HCT116 (cell line): Measurements from ENCODE around the gene RAPH1. TPM values are rescaled to one million over a fixed set of nuclear protein-coding genes. Genes with fewer than 3 reads are reported as not detected.

Experiments
- ATAC-seq: fragments of 200-7000 bp; cut with Tn5 transposase; 2 replicates; pipeline ENCODE4 v1.9.1; 2020; ENCODE audit warnings: mild to moderate bottlenecking, moderate library complexity
- BruUV-seq: library from RNA; stranded (reverse); fragments of 400-500 nt; replicated peaks from 2 replicates; lab custom pipeline; 2021; lab: Mats Ljungman, UMichigan
- CTCF ChIA-PET: fragments of 300-600 bp; sonication (Branson Sonifier 250); formaldehyde crosslinking; loops from one replicate; lab custom pipeline; 2021; ENCODE audit warnings: antibody characterized with exemption; lab: Charles Lee
- POLR2A ChIA-PET: fragments of 300-600, 350-600 bp; sonication (Branson Sonifier 250); formaldehyde crosslinking; loops from one replicate; lab custom pipeline; 2021; ENCODE audit warnings: antibody characterized with exemption; lab: Charles Lee
- RAD21 ChIA-PET, 2 experiments: fragments of 300-600 bp; sonication (Branson Sonifier 250); formaldehyde crosslinking; loops; one replicate each; lab custom pipeline; 2023; ENCODE audit warnings: low total read pairs in 2 of 2; ENCODE audit not compliant: uncharacterized antibody in 2 of 2, unreplicated experiment in 2 of 2, low non-redundant PET in 1 of 2; lab: Charles Lee
- DNase-seq: peaks from one replicate; pipeline ENCODE4 v3.0.0-alpha.2; 2010; ENCODE audit warnings: low read depth, low spot score
- H2AFZ ChIP-seq: fragments of 200-600 bp; shearing (Covaris generic), sonication (generic); 2 replicates; pipeline ENCODE4 v1.6.1; 2017; ENCODE audit warnings: low read depth, mixed run types, mixed read lengths, antibody characterized with exemption, low read length; ENCODE audit not compliant: poor library complexity, severe bottlenecking
- H3K27ac ChIP-seq: 2 replicates; pipeline ENCODE4 v1.5.1; 2012; ENCODE audit warnings: low read depth, low read length
- H3K27me3 ChIP-seq: fragments of 200-600 bp; sonication (generic); 2 replicates; pipeline ENCODE4 v1.6.1; 2016; ENCODE audit warnings: mixed run types, low read length, mixed read lengths; ENCODE audit not compliant: insufficient read depth
- H3K36me3 ChIP-seq, 2 experiments: fragments of 200-500 bp in 1 of 2; fragments of 200-600 bp in 1 of 2; sonication (Bioruptor generic) in 1 of 2; sonication (generic) in 1 of 2; 2 replicates each; pipeline versions ENCODE4 v1.5.1 to v1.6.1; 2014 to 2016; ENCODE audit warnings: low read length in 2 of 2, inconsistent platforms in 1 of 2, mixed read lengths in 1 of 2, mixed run types in 1 of 2; ENCODE audit not compliant: insufficient read depth in 2 of 2, control insufficient read depth in 1 of 2
- H3K4me1 ChIP-seq, 2 experiments: fragments of 200-600 bp in 1 of 2; sonication (generic) in 1 of 2; 2 replicates each; pipeline versions ENCODE4 v1.5.1 to v1.6.1; 2012 to 2017; ENCODE audit warnings: low read length in 2 of 2, inconsistent platforms in 1 of 2, mild to moderate bottlenecking in 1 of 2, mixed read lengths in 1 of 2, mixed run types in 1 of 2, moderate library complexity in 1 of 2; ENCODE audit not compliant: insufficient read depth in 2 of 2, control insufficient read depth in 1 of 2
- H3K4me2 ChIP-seq: fragments of 200-600 bp; sonication (generic); 2 replicates; pipeline ENCODE4 v1.6.1; 2017; ENCODE audit warnings: mixed run types, low read length, mixed read lengths
- H3K4me3 ChIP-seq, 2 experiments: fragments of 200-600 bp in 1 of 2; sonication (generic) in 1 of 2; replicated peaks in 1 of 2; 2 replicates each; pipeline ENCODE4 v1.5.1; 2011 to 2016; ENCODE audit warnings: low read length in 2 of 2, control low read depth in 1 of 2, low read depth in 1 of 2, mild to moderate bottlenecking in 1 of 2, mixed read lengths in 1 of 2, mixed run types in 1 of 2
- H3K79me2 ChIP-seq: fragments of 200-600 bp; sonication (generic); 2 replicates; pipeline ENCODE4 v1.6.1; 2017; ENCODE audit warnings: mild to moderate bottlenecking, mixed run types, low read length, moderate library complexity, mixed read lengths; ENCODE audit not compliant: insufficient read depth
- H3K9ac ChIP-seq: fragments of 200-600 bp; sonication (generic); 2 replicates; pipeline ENCODE4 v1.6.1; 2016; ENCODE audit warnings: low read length, mixed read lengths
- H3K9me2 ChIP-seq: fragments of 200-600 bp; sonication (generic), shearing (Covaris generic); 2 replicates; pipeline ENCODE4 v1.6.1; 2017; ENCODE audit warnings: mixed run types, mild to moderate bottlenecking, moderate library complexity; ENCODE audit not compliant: insufficient read depth
- H3K9me3 ChIP-seq, 2 experiments: fragments of 200-500 bp in 1 of 2; fragments of 200-600 bp in 1 of 2; sonication (Bioruptor generic) in 1 of 2; sonication (generic) in 1 of 2; 2 replicates each; pipeline ENCODE4 v1.6.1; 2014 to 2017; ENCODE audit warnings: low read length in 2 of 2, mixed read lengths in 2 of 2, inconsistent platforms in 1 of 2, low read depth in 1 of 2, mild to moderate bottlenecking in 1 of 2, mixed run types in 1 of 2, moderate library complexity in 1 of 2; ENCODE audit not compliant: control insufficient read depth in 1 of 2, insufficient read depth in 1 of 2
- H4K20me1 ChIP-seq: fragments of 200-600 bp; sonication (generic), shearing (Covaris generic); 2 replicates; pipeline ENCODE4 v1.6.1; 2017; ENCODE audit warnings: mixed run types, mild to moderate bottlenecking, moderate library complexity; ENCODE audit not compliant: insufficient read depth
- CBX3 ChIP-seq: IDR thresholded peaks from 2 replicates; pipeline ENCODE4 v1.6.1; 2012; ENCODE audit warnings: low read depth
- CEBPB ChIP-seq: IDR thresholded peaks from 2 replicates; pipeline ENCODE4 v1.6.1; 2012; ENCODE audit warnings: low read depth
- EGR1 ChIP-seq: IDR thresholded peaks from 2 replicates; pipeline ENCODE4 v1.6.1; 2012; ENCODE audit warnings: low read depth
- ELF1 ChIP-seq: IDR thresholded peaks from 2 replicates; pipeline ENCODE4 v1.6.1; 2012; ENCODE audit warnings: low read depth, borderline replicate concordance
- EZH2 ChIP-seq: fragments of 200-600 bp; sonication (generic); IDR thresholded peaks from 2 replicates; pipeline ENCODE4 v1.6.1; 2017; ENCODE audit warnings: antibody characterized with exemption, mixed run types
- EZH2phosphoT487 ChIP-seq: fragments of 200-600 bp; IDR thresholded peaks from 2 replicates; pipeline ENCODE4 v1.6.1; 2018; ENCODE audit warnings: antibody characterized with exemption, borderline replicate concordance
- JUND ChIP-seq: IDR thresholded peaks from 2 replicates; pipeline ENCODE4 v1.6.1; 2012
- POLR2A ChIP-seq: IDR thresholded peaks from 2 replicates; pipeline ENCODE4 v1.7.0; 2011; ENCODE audit warnings: borderline replicate concordance; ENCODE audit not compliant: insufficient read depth, insufficient read length; ENCODE audit errors: extremely low read depth
- POLR2AphosphoS5 ChIP-seq: IDR thresholded peaks from 2 replicates; pipeline ENCODE4 v1.6.1; 2011; ENCODE audit warnings: mild to moderate bottlenecking, low read depth, low read length, moderate library complexity
- SIN3A ChIP-seq: IDR thresholded peaks from 2 replicates; pipeline ENCODE4 v1.6.1; 2012; ENCODE audit warnings: low read depth
- SP1 ChIP-seq: IDR thresholded peaks from 2 replicates; pipeline ENCODE4 v1.6.1; 2012; ENCODE audit warnings: low read depth
- TCF7L2 ChIP-seq: IDR thresholded peaks from 2 replicates; pipeline ENCODE4 v1.7.0; 2011; ENCODE audit warnings: borderline replicate concordance, inconsistent platforms; ENCODE audit not compliant: insufficient read depth, insufficient read length; ENCODE audit errors: extremely low read depth
- YY1 ChIP-seq: IDR thresholded peaks from 2 replicates; pipeline ENCODE4 v1.6.1; 2011; ENCODE audit warnings: low read length, low read depth, moderate library complexity, mild to moderate bottlenecking; ENCODE audit not compliant: insufficient replicate concordance; ENCODE audit errors: extremely low read depth
- ZFX ChIP-seq: fragments of 450-650 bp; IDR thresholded peaks from 2 replicates; pipeline ENCODE4 v1.6.1; 2017
- ZNF274 ChIP-seq: fragments of 200-500 bp; sonication (Bioruptor generic); IDR thresholded peaks from 2 replicates; pipeline ENCODE4 v1.6.1; 2014; ENCODE audit warnings: mild to moderate bottlenecking, low read depth, low read length, inconsistent platforms
- intact Hi-C: fragments of 100-400 bp; cut with micrococcal nuclease; formaldehyde crosslinking; loops from 2 replicates; pipeline ENCODE4 v1.10.0; 2022
- total RNA-seq: library from RNA; stranded (reverse); gene quantifications from one replicate; pipeline ENCODE4 v1.2.1, GENCODE V29; 2021; ENCODE audit not compliant: unreplicated experiment
- TF ChIP-seq, protein P1 (sequence below): IDR thresholded peaks from 2 replicates; pipeline ENCODE4 v1.6.1; 2012; ENCODE audit warnings: low read depth
- TF ChIP-seq, protein P2 (sequence below), 3 experiments: fragments of 200-600 bp in 1 of 3; sonication (generic) in 1 of 3; IDR thresholded peaks in 2 of 3; conservative IDR thresholded peaks in 1 of 3; 2 replicates each; pipeline ENCODE4 v1.5.1; 2012 to 2017; ENCODE audit warnings: low read depth in 2 of 3, low read length in 2 of 3, antibody characterized with exemption in 1 of 3, borderline replicate concordance in 1 of 3, control low read depth in 1 of 3, mild to moderate bottlenecking in 1 of 3, mixed read lengths in 1 of 3, mixed run types in 1 of 3, moderate library complexity in 1 of 3; ENCODE audit not compliant: insufficient read depth in 1 of 3
- TF ChIP-seq, protein P3 (sequence below): IDR thresholded peaks from 2 replicates; pipeline ENCODE4 v1.6.1; 2012
- TF ChIP-seq, protein P4 (sequence below): IDR thresholded peaks from 2 replicates; pipeline ENCODE4 v1.6.1; 2012

RAPH1 gene
- total RNA-seq, 1 experiment from 2014 or later: 22.3 TPM

DNA sequence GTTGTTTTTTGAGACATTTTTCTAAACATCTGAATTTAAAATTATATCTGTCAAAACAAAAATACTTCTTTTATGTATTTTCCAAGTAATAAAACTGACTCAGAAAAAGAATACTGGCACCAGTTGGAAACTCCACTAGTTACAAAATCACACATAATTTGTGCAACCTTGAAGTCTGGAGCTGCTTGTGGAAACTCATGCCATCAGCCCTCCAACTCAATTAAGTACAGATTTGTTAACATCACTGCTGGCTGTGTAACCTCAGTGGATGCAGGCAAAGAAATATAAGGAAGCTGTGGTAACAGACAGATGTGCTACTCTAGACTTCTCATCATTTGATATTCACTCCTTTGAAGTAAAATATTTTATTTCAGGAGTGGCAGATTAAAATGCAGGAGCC is 30.0 kb upstream of the RAPH1 start:
- DNase-seq: no peak
- no peak overlapping the region for H3K9ac ChIP-seq
- H3K9me3 ChIP-seq: no peaks in the 10 kb centered on the region
- H3K79me2 ChIP-seq: no peaks in the 10 kb centered on the region
- H3K27ac ChIP-seq: no peak overlapping the region
- no TSS peak for BruUV-seq
- H3K4me2 ChIP-seq: no peak overlapping the region
- ChIA-PET RAD21 (no interaction called here), CTCF (no interaction called here)
- H3K27me3 ChIP-seq: no peaks in the 10 kb centered on the region
- H3K9me2 ChIP-seq: no peaks in the 10 kb centered on the region
- no peak for TF ChIP-seq ZFX
- no peak for TF ChIP-seq CBX3
- no peak for TF ChIP-seq POLR2A
- no peak for TF ChIP-seq ZNF274
- TF ChIP-seq EZH2phosphoT487: no peak
- TF ChIP-seq POLR2AphosphoS5: no peak
- TF ChIP-seq YY1: no peak
- TF ChIP-seq ELF1: no peak
- TF ChIP-seq, protein P1, sequence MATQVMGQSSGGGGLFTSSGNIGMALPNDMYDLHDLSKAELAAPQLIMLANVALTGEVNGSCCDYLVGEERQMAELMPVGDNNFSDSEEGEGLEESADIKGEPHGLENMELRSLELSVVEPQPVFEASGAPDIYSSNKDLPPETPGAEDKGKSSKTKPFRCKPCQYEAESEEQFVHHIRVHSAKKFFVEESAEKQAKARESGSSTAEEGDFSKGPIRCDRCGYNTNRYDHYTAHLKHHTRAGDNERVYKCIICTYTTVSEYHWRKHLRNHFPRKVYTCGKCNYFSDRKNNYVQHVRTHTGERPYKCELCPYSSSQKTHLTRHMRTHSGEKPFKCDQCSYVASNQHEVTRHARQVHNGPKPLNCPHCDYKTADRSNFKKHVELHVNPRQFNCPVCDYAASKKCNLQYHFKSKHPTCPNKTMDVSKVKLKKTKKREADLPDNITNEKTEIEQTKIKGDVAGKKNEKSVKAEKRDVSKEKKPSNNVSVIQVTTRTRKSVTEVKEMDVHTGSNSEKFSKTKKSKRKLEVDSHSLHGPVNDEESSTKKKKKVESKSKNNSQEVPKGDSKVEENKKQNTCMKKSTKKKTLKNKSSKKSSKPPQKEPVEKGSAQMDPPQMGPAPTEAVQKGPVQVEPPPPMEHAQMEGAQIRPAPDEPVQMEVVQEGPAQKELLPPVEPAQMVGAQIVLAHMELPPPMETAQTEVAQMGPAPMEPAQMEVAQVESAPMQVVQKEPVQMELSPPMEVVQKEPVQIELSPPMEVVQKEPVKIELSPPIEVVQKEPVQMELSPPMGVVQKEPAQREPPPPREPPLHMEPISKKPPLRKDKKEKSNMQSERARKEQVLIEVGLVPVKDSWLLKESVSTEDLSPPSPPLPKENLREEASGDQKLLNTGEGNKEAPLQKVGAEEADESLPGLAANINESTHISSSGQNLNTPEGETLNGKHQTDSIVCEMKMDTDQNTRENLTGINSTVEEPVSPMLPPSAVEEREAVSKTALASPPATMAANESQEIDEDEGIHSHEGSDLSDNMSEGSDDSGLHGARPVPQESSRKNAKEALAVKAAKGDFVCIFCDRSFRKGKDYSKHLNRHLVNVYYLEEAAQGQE: no peak
- no peak for TF ChIP-seq SP1
- TF ChIP-seq, protein P2, sequence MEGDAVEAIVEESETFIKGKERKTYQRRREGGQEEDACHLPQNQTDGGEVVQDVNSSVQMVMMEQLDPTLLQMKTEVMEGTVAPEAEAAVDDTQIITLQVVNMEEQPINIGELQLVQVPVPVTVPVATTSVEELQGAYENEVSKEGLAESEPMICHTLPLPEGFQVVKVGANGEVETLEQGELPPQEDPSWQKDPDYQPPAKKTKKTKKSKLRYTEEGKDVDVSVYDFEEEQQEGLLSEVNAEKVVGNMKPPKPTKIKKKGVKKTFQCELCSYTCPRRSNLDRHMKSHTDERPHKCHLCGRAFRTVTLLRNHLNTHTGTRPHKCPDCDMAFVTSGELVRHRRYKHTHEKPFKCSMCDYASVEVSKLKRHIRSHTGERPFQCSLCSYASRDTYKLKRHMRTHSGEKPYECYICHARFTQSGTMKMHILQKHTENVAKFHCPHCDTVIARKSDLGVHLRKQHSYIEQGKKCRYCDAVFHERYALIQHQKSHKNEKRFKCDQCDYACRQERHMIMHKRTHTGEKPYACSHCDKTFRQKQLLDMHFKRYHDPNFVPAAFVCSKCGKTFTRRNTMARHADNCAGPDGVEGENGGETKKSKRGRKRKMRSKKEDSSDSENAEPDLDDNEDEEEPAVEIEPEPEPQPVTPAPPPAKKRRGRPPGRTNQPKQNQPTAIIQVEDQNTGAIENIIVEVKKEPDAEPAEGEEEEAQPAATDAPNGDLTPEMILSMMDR (IDR thresholded peaks at IDR 0.05 in 2 of 3, conservative IDR thresholded peaks at IDR 0.05 in 1 of 3; ENCODE audit: borderline replicate concordance in 1 of 3, insufficient read depth in 1 of 3, low read depth in 2 of 3, low read length in 2 of 3): no peak
- TF ChIP-seq TCF7L2: no peak
- no peak for TF ChIP-seq JUND
- no peak for TF ChIP-seq EZH2
- TF ChIP-seq, protein P3, sequence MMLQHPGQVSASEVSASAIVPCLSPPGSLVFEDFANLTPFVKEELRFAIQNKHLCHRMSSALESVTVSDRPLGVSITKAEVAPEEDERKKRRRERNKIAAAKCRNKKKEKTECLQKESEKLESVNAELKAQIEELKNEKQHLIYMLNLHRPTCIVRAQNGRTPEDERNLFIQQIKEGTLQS: no peak
- TF ChIP-seq EGR1: no peak
- no peak for TF ChIP-seq CEBPB
- TF ChIP-seq, protein P4, sequence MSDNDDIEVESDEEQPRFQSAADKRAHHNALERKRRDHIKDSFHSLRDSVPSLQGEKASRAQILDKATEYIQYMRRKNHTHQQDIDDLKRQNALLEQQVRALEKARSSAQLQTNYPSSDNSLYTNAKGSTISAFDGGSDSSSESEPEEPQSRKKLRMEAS: no peak
- TF ChIP-seq SIN3A: no peak
- TF ChIP-seq, all 23 proteins: peak for 0
- no peak for ATAC-seq
- intact Hi-C loops: no loop called here
- no peaks in the 10 kb centered on the region for H3K4me1 ChIP-seq
- POLR2A ChIA-PET: no interaction called here
- no peak overlapping the region for H2AFZ ChIP-seq
- no peaks in the 10 kb centered on the region for H3K36me3 ChIP-seq
- H4K20me1 ChIP-seq: no peaks in the 10 kb centered on the region
- H3K4me3 ChIP-seq: no peak overlapping the region
